Measurements from ENCODE around the gene SHOC1. TPM values are rescaled to one million over a fixed set of nuclear protein-coding genes. Genes with fewer than 3 reads are reported as not detected.

SHOC1 gene
- total and polyA plus RNA-seq, 4 experiments from 2014 or later, result 0.13 TPM; not detected in 3

- Histone ChIP-seq H3K4me1 (ENCODE audit: insufficient read depth, low read length) (no peaks in the 10 kb centered on the region), H3K4me3 (ENCODE audit: low read length in 2 of 2) (no peak overlapping the region), H3K9me3 (ENCODE audit: control insufficient read depth in 1 of 2, low read length in 2 of 2) (no peaks in the 10 kb centered on the region), H3K27ac (ENCODE audit: low read depth, low read length) (no peak overlapping the region), H3K36me3 (ENCODE audit: insufficient read depth, low read length) (no peaks in the 10 kb centered on the region), H3K27me3 (ENCODE audit: insufficient read depth, low read length) (no peaks in the 10 kb centered on the region)
- Mint-ChIP-seq H3K36me3 (no peaks in the 10 kb centered on the region), H3K27me3 (peaks cover 4% of the 10 kb centered on the region in 2 donors), H3K4me3 (no peak overlapping the region), H3K9me3 (peaks cover 0 to 2% (median 0%) of the 10 kb centered on the region in 8 donors), H3K27ac (no peak overlapping the region), H3K4me1 (peaks cover 0 to 3% (median 2%) of the 10 kb centered on the region in 4 donors)
- DNase-seq, result no peak
- CTCF ChIA-PET (ENCODE audit: partially characterized antibody), result no interaction called here
- intact Hi-C loops (cut with micrococcal nuclease), result no loop called here
- POLR2A ChIA-PET (ENCODE audit: partially characterized antibody), result no interaction called here
These were observed 41.6 kb upstream of the SHOC1 start for GRCh38 chr9:111836311-111836710.

DNA sequence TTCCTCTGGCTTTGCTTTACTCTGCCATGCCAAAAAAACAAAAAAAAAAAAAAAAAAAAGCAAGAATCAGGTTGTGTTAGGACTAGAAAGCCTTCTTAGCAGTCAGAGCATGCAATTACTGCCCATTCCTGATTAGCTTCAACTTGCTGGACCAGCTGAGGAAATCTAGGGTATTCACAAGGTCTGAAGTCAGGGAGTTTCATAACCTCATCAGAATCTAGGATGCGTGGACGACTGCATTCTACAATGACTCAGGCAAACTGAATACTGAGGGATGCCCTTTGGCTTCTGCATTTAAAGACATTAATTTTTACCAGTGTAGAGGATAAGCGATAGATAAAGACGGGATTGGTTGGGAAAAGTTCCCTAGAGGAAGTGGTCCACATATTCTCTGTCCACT is 39.2 kb upstream of the SHOC1 start:
- CTCF ChIA-PET (ENCODE audit: partially characterized antibody), result interaction anchor here (11.2 kb wide), 1 partner anchor 241 kb away, joined by 100 read pairs; no protein-coding TSS in a partner anchor
- H3K36me3 Mint-ChIP-seq, result no peaks in the 10 kb centered on the region
- H3K27ac Mint-ChIP-seq, result no peak overlapping the region
- peaks cover 0 to 3% (median 2%) of the 10 kb centered on the region in 4 donors for H3K4me1 Mint-ChIP-seq
- H3K4me1 ChIP-seq (ENCODE audit: insufficient read depth, low read length), result no peaks in the 10 kb centered on the region
- intact Hi-C loops (cut with micrococcal nuclease), result no loop called here
- H3K27me3 ChIP-seq (ENCODE audit: insufficient read depth, low read length), result no peaks in the 10 kb centered on the region
- no peak overlapping the region for H3K27ac ChIP-seq (ENCODE audit: low read depth, low read length)
- no peak overlapping the region for H3K4me3 Mint-ChIP-seq
- H3K4me3 ChIP-seq (ENCODE audit: low read length in 2 of 2), result no peak overlapping the region
- H3K9me3 ChIP-seq (ENCODE audit: control insufficient read depth in 1 of 2, low read length in 2 of 2), result no peaks in the 10 kb centered on the region
- POLR2A ChIA-PET (ENCODE audit: partially characterized antibody), result no interaction called here
- peaks cover 0 to 4% of the 10 kb centered on the region in 2 donors for H3K27me3 Mint-ChIP-seq
- H3K9me3 Mint-ChIP-seq, result peaks cover 0 to 2% (median 0%) of the 10 kb centered on the region in 8 donors
- H3K36me3 ChIP-seq (ENCODE audit: insufficient read depth, low read length), result no peaks in the 10 kb centered on the region
- DNase-seq, result no peak

DNA sequence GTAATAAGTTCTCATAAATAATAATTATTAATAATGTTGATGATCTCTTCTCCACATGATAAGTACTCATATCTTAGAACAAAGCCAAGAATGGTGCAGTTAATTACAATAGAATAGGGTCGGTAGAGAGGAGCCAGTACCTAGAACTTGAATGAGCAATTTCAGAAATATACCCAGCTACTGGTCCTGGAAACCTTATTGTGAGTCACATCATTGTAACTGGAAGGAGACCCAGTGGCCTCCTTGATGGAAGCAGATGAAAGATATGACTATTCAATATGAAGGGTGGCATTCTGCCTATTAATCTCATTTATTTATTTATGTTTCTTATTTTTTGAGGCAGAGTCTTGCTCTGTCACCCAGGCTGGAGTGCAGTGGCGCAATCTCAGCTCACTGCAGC is 37.7 kb upstream of the SHOC1 start:
- Mint-ChIP-seq H3K4me3 (no peak overlapping the region), H3K9me3 (peaks cover 0 to 2% (median 0%) of the 10 kb centered on the region in 8 donors), H3K36me3 (no peaks in the 10 kb centered on the region), H3K27ac (no peak overlapping the region), H3K4me1 (peaks cover 0 to 1% (median 0%) of the 10 kb centered on the region in 4 donors), H3K27me3 (peaks cover 0 to 1% of the 10 kb centered on the region in 2 donors)
- Histone ChIP-seq H3K4me1 (ENCODE audit: insufficient read depth, low read length) (no peaks in the 10 kb centered on the region), H3K27me3 (ENCODE audit: insufficient read depth, low read length) (no peaks in the 10 kb centered on the region), H3K36me3 (ENCODE audit: insufficient read depth, low read length) (no peaks in the 10 kb centered on the region), H3K9me3 (ENCODE audit: control insufficient read depth in 1 of 2, low read length in 2 of 2) (no peaks in the 10 kb centered on the region), H3K27ac (ENCODE audit: low read depth, low read length) (no peak overlapping the region), H3K4me3 (ENCODE audit: low read length in 2 of 2) (no peak overlapping the region)
- no peak for DNase-seq
- ChIA-PET POLR2A (ENCODE audit: partially characterized antibody) (no interaction called here), CTCF (ENCODE audit: partially characterized antibody) (interaction anchor here (0.7 to 11.2 kb wide), 2 partner anchors 91 to 242 kb away, joined by 3 to 100 read pairs; no protein-coding TSS in a partner anchor)
- intact Hi-C loops (cut with micrococcal nuclease), result no loop called here

- Histone ChIP-seq H3K4me3 (ENCODE audit: low read length in 2 of 2) (no peak overlapping the region), H3K27ac (ENCODE audit: low read depth, low read length) (no peak overlapping the region), H3K9me3 (ENCODE audit: control insufficient read depth in 1 of 2, low read length in 2 of 2) (no peaks in the 10 kb centered on the region), H3K27me3 (ENCODE audit: insufficient read depth, low read length) (no peaks in the 10 kb centered on the region), H3K4me1 (ENCODE audit: insufficient read depth, low read length) (no peaks in the 10 kb centered on the region), H3K36me3 (ENCODE audit: insufficient read depth, low read length) (no peaks in the 10 kb centered on the region)
- Mint-ChIP-seq H3K36me3 (no peaks in the 10 kb centered on the region), H3K27me3 (peaks cover 0 to 1% of the 10 kb centered on the region in 2 donors), H3K4me1 (peaks cover 0 to 1% (median 0%) of the 10 kb centered on the region in 4 donors), H3K27ac (no peak overlapping the region), H3K4me3 (no peak overlapping the region), H3K9me3 (peaks cover 0 to 2% (median 0%) of the 10 kb centered on the region in 8 donors)
- ChIA-PET POLR2A (ENCODE audit: partially characterized antibody) (no interaction called here), CTCF (ENCODE audit: partially characterized antibody) (interaction anchor here (0.7 to 11.2 kb wide), 3 partner anchors 10 to 243 kb away, joined by 3 to 100 read pairs (median 3); no protein-coding TSS in a partner anchor)
- intact Hi-C loops (cut with micrococcal nuclease), result no loop called here
- DNase-seq, result no peak
These were observed 36.8 kb upstream of the SHOC1 start for GRCh38 chr9:111831371-111832108.

DNA sequence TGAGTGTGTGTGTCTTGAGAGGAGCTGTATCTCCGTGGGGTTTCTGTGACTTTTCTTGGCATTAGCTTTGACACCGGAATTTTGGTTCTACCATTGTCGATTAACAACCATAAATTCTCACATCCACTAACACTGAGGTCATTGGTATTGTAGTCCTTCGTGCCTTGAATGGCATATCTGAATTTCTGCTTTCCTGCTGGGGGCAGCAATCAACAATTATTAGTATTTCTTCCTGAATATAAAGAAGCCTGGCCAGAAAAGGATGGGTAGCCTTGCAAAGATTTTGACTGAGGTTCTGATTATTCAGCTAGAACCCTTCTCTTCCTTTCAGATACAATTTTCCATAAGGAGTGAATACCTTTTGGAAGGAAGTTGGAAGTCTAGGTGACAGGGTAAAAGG is 33.5 kb upstream of the SHOC1 start:
- ChIA-PET POLR2A (ENCODE audit: partially characterized antibody) (interaction anchor here (0.6 kb wide), 1 partner anchor 56 kb away, joined by 3 read pairs; no protein-coding TSS in a partner anchor), CTCF (ENCODE audit: partially characterized antibody) (interaction anchor here (0.7 to 11.2 kb wide), 13 partner anchors 12 to 532 kb away, joined by 3 to 100 read pairs (median 3); no protein-coding TSS in a partner anchor)
- Histone ChIP-seq H3K9me3 (ENCODE audit: control insufficient read depth in 1 of 2, low read length in 2 of 2) (no peaks in the 10 kb centered on the region), H3K36me3 (ENCODE audit: insufficient read depth, low read length) (no peaks in the 10 kb centered on the region), H3K27me3 (ENCODE audit: insufficient read depth, low read length) (no peaks in the 10 kb centered on the region), H3K4me1 (ENCODE audit: insufficient read depth, low read length) (no peaks in the 10 kb centered on the region), H3K4me3 (ENCODE audit: low read length in 2 of 2) (no peak overlapping the region), H3K27ac (ENCODE audit: low read depth, low read length) (no peak overlapping the region)
- Mint-ChIP-seq H3K4me1 (peaks cover 0 to 1% (median 0%) of the 10 kb centered on the region in 4 donors), H3K27me3 (no peaks in the 10 kb centered on the region), H3K36me3 (no peaks in the 10 kb centered on the region), H3K9me3 (no peaks in the 10 kb centered on the region), H3K4me3 (no peak overlapping the region), H3K27ac (peak overlapping the region in 1 of 7 donors; percentile 32)
- DNase-seq, result peak in 4 of 5 donors; percentile 14 to 31 (median 24)
- intact Hi-C loops (cut with micrococcal nuclease), result loop anchor here (1.0 kb wide), 3 partner anchors 68 to 147 kb away; no protein-coding TSS in a partner anchor

DNA sequence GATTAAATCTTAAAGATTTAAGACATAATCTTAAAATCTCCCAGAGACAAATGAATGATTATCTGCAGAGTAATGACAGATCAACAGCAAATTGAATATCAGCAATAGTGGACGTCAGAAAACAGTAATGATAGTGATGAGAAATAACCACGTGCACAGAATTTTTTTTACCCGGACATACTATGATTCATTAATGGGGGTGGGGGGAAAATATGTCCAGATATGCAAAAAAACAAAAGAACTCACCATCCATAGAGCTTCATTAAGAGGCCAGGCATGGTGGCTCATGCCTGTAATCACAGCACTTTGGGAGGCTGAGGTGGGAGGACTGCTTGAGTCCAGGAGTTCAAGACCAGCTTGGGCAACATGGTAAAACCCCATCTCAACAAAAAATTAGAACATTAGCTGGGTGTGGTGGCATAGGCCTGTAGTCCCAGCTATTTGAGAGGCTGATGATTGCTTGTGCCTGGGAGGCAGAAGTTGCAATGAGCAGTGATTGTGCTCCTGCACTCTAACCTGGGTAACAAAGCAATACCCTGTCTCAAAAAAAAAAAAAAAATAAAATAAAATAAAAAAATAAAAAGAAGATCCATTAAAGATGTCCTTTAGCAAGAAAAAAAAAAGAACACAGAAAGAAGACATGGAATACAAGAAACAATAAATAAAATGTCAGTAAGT is 30.9 kb upstream of the SHOC1 start:
- no peak overlapping the region for H3K4me3 Mint-ChIP-seq
- intact Hi-C loops (cut with micrococcal nuclease), result no loop called here
- CTCF ChIA-PET (ENCODE audit: partially characterized antibody), result interaction anchor here (0.7 to 11.2 kb wide), 4 partner anchors 101 to 545 kb away, joined by 3 to 100 read pairs (median 4); no protein-coding TSS in a partner anchor
- H3K4me1 Mint-ChIP-seq, result peaks cover 0 to 1% (median 0%) of the 10 kb centered on the region in 4 donors
- no peaks in the 10 kb centered on the region for H3K9me3 Mint-ChIP-seq
- Histone ChIP-seq H3K4me3 (ENCODE audit: low read length in 2 of 2) (no peak overlapping the region), H3K36me3 (ENCODE audit: insufficient read depth, low read length) (no peaks in the 10 kb centered on the region), H3K27ac (ENCODE audit: low read depth, low read length) (no peak overlapping the region), H3K27me3 (ENCODE audit: insufficient read depth, low read length) (no peaks in the 10 kb centered on the region), H3K9me3 (ENCODE audit: control insufficient read depth in 1 of 2, low read length in 2 of 2) (no peaks in the 10 kb centered on the region), H3K4me1 (ENCODE audit: insufficient read depth, low read length) (no peaks in the 10 kb centered on the region)
- H3K27ac Mint-ChIP-seq, result no peak overlapping the region
- no peaks in the 10 kb centered on the region for H3K36me3 Mint-ChIP-seq
- H3K27me3 Mint-ChIP-seq, result no peaks in the 10 kb centered on the region
- POLR2A ChIA-PET (ENCODE audit: partially characterized antibody), result interaction anchor here (0.6 kb wide), 1 partner anchor 616 kb away, joined by 3 read pairs; no protein-coding TSS in a partner anchor
- no peak for DNase-seq

DNA sequence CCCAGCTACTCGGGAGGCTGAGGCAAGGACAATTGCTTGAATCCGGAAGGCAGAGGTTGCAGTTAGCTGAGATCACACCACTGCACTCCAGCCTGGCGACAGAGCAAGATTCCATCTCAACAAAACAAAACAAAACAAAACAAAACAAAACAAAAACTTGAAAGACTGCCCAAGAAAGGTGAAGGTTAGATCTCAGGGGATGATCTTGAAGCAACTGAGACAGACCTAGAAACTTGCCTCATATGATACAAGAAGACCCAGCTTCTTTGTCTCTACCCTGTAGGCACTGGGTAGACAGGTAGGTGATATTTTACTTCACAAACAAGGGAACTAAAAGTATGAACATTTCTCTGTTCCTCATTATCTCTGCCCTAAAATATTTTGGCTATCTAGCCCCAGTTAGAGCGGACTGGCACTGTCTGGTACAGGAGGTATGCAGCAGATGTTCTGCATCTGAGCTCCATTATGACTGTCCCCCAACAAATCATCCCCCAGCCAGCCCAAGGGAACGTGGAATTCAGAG is 26.3 kb upstream of the SHOC1 start:
- no peaks in the 10 kb centered on the region for H3K27me3 Mint-ChIP-seq
- no peaks in the 10 kb centered on the region for H3K36me3 Mint-ChIP-seq
- DNase-seq, result no peak
- ChIA-PET POLR2A (ENCODE audit: partially characterized antibody) (no interaction called here), CTCF (ENCODE audit: partially characterized antibody) (interaction anchor here (1.0 to 1.6 kb wide), 4 partner anchors 10 to 254 kb away, joined by 3 to 6 read pairs (median 4); no protein-coding TSS in a partner anchor)
- H3K9me3 Mint-ChIP-seq, result no peaks in the 10 kb centered on the region
- no peak overlapping the region for H3K27ac Mint-ChIP-seq
- intact Hi-C loops (cut with micrococcal nuclease), result no loop called here
- H3K9me3 ChIP-seq (ENCODE audit: control insufficient read depth in 1 of 2, low read length in 2 of 2), result no peaks in the 10 kb centered on the region
- H3K27ac ChIP-seq (ENCODE audit: low read depth, low read length), result no peak overlapping the region
- H3K4me3 Mint-ChIP-seq, result no peak overlapping the region
- H3K4me3 ChIP-seq (ENCODE audit: low read length in 2 of 2), result no peak overlapping the region
- no peaks in the 10 kb centered on the region for H3K4me1 Mint-ChIP-seq
- no peaks in the 10 kb centered on the region for H3K36me3 ChIP-seq (ENCODE audit: insufficient read depth, low read length)
- H3K27me3 ChIP-seq (ENCODE audit: insufficient read depth, low read length), result no peaks in the 10 kb centered on the region
- no peaks in the 10 kb centered on the region for H3K4me1 ChIP-seq (ENCODE audit: insufficient read depth, low read length)

All from CD4-positive, alpha-beta memory T cell (primary cell).